GM12874 (cell line): ENCODE measurements around the gene SCN8A.

Experiments used
- TF ChIP-seq, protein P1 (sequence below): IDR thresholded peaks from 2 replicates; pipeline ENCODE4 v1.5.1; 2011; ENCODE audit warnings: low read depth, mild to moderate bottlenecking, control low read depth, low read length, moderate library complexity; ENCODE audit not compliant: insufficient read depth

Gene SCN8A

DNA sequence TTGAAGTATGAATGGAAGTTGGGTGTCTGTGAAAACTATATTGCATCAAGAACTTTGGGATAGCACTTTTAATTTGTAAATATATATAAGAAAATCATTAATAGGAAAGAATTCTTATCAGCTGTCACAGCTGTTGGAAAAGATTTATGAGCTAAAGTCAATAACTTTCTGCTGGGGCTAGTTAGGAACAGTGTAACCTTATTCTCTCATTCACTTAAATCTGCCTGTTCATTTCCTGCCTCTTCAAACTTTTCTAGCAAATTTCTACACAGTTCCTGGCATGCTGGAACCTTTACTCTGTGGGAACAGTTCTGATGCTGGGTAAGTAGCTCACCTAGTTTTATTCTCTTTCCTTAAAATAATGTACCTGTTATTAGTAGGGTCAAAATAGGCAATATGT is 109.9 kb downstream of the SCN8A start:
- TF ChIP-seq, protein P1, sequence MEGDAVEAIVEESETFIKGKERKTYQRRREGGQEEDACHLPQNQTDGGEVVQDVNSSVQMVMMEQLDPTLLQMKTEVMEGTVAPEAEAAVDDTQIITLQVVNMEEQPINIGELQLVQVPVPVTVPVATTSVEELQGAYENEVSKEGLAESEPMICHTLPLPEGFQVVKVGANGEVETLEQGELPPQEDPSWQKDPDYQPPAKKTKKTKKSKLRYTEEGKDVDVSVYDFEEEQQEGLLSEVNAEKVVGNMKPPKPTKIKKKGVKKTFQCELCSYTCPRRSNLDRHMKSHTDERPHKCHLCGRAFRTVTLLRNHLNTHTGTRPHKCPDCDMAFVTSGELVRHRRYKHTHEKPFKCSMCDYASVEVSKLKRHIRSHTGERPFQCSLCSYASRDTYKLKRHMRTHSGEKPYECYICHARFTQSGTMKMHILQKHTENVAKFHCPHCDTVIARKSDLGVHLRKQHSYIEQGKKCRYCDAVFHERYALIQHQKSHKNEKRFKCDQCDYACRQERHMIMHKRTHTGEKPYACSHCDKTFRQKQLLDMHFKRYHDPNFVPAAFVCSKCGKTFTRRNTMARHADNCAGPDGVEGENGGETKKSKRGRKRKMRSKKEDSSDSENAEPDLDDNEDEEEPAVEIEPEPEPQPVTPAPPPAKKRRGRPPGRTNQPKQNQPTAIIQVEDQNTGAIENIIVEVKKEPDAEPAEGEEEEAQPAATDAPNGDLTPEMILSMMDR, result no peak

DNA sequence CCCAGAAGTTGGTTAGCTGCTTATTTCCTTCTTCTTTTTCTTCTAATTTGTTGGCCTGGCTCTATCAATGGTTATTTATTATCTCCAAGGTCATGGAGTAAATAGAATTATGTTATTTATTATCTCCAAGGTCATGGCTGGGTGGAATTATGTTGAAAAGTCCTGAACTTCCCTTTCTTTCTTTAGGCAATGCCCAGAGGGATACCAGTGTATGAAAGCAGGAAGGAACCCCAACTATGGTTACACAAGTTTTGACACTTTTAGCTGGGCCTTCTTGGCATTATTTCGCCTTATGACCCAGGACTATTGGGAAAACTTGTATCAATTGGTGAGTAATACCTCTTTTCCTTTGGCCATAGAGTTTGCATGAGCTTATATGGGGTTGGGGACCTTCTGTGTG is 111.6 kb downstream of the SCN8A start:
- TF ChIP-seq, protein P1, result no peak

- TF ChIP-seq, protein P1, result no peak
These were observed 114.4 kb downstream of the SCN8A start for GRCh38 chr12:51705450-51705849.

DNA sequence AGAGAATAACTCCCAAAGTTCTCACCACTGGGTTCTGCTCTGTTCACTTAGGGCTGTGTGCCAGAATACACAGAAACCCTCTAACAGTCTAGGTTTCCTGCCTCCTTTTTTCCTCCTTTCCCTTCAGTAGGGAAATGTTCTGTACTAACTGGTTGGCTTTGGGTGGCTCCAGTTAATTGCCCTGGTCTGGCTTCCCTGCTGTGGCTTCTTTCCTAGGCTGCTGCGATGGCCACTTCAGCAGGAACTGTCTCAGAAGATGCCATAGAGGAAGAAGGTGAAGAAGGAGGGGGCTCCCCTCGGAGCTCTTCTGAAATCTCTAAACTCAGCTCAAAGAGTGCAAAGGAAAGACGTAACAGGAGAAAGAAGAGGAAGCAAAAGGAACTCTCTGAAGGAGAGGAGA is 115.2 kb downstream of the SCN8A start:
- TF ChIP-seq, protein P1, result no peak

DNA sequence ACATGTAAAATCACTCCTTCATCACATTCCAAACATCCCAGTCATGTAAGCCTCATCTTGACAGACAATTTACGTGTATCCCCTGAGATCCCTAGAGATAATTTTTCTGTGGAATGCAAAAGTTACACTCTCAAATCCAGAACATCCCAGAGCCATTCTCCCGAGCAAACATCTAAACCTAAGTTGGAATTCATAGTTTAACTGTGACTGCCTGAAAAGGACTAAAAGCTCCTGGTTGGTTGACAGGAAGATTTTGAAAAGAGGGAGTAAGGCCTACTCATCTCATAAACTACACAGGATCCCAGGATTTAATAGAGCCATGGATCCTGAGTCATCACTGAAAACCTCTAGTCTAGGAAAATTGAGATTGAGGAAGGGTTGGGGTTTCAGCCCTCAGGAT is 123.6 kb downstream of the SCN8A start:
- TF ChIP-seq, protein P1, result no peak

DNA sequence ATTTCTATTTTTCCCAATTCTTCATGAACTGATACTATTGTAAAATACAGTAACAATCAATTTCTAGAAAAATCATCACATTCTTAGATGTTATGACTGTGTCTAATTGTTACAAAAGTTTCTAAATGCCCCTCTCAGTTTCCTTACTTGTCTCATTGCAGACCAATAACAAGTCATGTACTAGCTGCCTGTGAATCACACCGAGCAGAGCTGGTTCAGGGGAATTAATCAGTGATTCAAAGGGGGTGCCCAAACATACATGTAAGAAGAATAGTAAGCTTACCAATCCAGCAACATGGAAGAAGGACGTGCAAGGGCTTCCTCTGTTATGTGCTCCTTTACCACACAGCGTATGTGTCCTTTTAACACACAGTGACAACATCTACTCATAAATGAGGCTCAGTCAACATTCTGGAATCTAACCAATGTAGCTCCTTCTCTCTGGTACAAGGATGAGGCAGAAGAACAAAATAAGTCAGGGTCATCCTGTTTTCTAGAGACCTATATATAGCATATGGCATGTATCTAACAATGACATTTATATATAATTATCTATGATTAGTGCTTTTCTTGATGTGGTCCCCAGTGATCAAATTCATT is 126.4 kb downstream of the SCN8A start:
- TF ChIP-seq, protein P1, result no peak

DNA sequence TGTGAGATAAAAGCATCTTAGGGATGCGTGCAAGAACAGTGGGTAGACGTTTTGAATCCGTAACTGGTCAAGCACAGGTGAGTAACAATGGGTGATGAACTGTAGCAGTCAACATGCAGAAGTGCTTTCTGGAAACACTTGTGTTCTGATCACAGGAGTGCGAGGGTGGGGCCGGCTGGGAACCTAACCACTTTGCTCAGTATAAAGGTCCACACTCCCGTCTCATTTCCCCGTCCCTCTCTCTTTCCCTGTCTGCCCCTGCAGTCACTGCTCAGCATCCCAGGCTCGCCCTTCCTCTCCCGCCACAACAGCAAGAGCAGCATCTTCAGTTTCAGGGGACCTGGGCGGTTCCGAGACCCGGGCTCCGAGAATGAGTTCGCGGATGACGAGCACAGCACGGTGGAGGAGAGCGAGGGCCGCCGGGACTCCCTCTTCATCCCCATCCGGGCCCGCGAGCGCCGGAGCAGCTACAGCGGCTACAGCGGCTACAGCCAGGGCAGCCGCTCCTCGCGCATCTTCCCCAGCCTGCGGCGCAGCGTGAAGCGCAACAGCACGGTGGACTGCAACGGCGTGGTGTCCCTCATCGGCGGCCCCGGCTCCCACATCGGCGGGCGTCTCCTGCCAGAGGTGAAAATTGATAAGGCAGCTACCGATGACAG is 130.4 kb downstream of the SCN8A start:
- TF ChIP-seq, protein P1, result no peak
